HG02840 (cell line): ENCODE measurements around the gene CAV1.

Experiments used
- ATAC-seq: cut with Tn5 transposase; IDR thresholded peaks from one replicate; pipeline ENCODE4 v1.9.1; 2021; ENCODE audit warnings: mild to moderate bottlenecking, moderate library complexity, moderate number of reproducible peaks; ENCODE audit not compliant: unreplicated experiment, low FRiP score

Gene CAV1

DNA sequence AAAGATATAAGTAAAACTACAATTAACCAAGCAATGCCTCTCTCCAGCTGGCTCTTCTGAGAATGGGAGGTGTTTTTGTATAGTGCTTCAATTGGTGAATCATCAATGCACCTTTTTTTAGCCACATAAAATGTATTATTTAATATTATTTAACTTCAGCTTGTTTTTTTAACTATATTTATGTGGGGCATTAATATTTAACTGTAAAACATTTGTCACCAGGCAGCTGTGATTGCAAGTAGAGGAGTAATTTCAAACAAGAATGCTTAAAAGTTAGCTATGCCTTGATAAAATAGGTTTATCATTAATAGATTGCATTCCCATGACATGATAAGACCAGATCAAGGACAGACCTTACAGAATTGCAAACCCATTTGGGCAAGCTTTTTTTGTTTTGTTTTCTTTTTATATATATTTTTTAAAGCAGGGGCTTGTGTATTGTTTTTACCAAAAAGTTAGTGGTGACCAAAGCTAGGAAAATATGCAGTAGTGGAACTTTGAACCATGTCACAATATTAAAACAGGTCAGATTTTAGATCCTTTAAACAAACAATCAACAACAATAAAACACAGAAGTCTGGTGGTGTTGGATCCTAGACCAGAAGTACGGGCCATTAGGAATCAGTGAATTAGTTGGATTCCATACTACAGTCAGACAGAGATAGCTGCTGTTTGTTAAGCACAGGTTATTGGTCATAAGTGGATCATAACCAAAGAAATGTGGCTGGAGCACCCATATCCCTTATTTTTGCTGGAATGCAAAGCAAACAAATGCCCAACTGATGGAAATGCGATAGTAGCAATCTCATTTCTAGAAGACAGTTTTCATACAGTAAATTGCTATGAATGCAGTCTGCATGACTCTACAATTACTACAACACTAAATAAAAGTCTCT is 22.4 kb upstream of the CAV1 start:
- no peak for ATAC-seq

DNA sequence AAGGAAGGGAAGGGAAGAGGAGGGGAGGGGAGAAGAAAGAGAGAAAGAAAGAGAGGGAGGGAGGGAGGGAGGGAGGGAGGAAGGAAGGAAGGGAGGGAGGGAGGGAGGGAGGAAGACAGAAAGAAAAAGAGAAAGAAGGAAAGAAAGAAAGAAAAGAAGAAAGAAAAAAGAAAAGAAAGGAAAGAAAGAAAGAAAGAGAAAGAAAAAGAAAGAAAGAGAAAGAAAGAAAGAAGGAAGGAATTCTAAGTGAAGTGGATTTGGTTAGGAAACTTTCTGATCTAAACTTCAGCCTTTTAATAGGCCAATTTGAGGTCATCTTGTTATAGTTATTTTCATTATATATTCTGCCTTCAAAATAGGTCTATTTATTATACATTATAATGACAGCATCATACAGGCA is 21.0 kb upstream of the CAV1 start:
- no peak for ATAC-seq

DNA sequence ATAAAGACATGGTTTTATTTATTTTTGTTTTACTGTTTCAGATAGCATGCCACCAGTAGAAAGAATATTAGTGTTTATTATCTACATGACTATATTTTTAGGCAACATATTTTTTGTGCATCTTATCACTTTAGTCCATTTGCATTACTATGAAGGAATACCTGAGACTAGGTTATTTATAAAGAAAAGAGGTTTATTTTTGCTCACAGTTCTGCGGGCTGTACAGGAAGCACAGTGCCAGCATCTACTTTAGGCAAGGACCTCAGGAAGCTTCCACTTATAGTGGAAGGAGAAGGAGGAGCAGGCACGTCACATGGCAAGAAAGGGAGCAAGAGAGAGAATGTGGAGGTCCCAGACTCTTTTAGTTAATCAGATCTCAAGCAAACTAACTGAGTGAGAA is 19.6 kb upstream of the CAV1 start:
- no peak for ATAC-seq

DNA sequence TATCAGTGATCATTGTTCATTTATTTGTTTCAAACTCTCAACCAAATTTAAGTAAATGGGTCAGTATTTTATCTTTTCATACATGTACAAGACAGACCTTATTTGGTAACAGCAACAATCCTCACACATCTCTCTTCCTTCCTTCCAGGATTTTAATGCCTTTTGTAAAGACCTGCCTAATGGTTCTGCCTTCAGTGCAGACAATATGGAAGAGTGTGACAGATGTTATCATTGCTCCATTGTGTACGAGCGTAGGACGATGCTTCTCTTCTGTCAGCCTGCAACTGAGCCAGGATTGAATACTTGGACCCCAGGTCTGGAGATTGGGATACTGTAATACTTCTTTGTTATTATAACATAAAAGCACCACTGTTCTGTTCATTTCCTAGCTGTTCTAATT is 19.0 kb upstream of the CAV1 start:
- no peak for ATAC-seq

DNA sequence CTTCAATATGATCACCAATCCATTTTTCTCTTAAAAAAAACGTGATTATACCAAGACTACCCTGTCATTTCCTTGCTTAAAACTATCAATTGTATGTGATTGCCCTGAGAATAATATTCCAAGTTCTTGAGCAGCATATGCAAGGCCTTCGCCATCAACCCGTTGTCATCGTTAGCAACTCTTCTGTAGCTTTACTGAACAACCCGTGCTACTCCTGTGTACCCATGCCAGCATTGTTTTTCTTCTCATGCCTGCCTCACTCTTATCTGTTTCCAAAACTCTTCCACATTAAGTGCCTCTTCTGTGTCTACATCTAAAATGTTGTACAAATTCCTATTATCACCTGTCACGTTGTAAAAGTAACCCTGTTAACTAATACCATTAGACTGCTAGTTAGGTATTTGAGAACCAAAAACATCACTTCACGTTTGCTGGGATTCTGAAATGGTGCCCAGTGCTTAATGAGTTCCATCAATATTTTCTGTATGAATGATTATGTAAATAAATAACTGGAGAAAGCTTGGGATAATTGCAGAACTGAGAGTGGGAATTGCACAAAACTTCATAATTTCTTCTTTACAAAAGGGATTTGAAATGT is 14.8 kb upstream of the CAV1 start:
- ATAC-seq: no peak

DNA sequence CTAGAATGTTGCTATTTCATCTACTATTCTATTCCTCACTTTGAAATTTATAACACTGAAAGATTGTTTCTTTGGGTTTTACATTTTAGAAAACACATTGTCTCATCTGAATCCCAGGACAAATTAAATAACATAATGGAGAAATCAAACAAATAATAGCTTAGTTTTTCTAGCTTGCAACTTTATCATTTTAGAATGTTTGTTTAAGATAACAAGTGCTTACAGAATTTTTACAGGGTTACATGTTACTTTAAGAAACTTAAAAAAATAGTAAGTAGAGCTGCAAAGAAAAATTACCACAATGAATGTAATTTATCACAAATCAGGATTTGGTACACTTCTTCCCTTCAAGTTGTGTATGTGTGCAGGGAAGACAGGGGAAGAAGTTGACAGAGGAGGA is 14.0 kb upstream of the CAV1 start:
- no peak for ATAC-seq

DNA sequence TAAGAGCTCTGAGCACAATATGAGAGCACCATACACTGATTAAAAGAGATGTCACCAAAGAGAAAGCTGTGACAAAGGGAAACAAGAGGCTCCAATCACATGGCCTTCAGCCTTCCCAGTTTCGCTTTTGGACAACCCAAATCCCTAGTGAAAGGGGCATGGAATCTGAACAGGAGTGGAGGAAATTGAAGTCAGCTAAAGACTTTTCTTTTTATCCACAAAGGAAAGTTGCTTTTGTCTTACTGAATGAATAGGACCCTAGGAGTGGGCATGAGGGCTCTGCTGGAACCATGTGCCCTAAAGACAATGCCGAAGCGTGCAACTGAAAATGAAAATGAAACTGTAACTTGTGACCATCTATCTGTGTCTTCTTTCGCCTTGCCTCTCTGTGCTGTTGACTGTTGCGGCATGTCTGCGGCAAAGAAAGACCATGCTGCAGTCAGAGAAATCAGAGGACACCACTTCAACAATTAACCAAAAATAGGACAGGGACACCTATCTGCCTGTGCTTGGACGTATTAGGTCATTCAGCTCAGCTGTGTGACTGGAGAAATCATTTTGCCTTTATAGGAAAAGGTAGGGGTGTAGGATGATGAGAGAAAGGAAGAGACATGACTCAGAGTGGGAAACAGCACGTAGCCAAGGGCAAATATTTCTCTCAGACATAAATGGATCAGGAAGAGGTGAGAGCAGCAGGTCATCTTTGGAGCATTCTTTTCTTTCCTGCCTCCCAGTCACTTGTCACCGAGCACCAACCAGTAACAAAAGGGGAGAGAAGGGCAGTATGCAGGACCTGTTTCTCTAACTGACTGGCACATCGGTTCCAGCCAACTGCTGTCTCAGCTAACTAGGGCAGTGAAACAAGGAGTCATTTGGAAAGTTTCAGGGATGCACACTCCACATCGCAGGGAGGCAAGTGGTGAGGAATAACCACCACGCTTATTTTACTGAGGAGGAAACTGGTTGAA is 13.0 kb upstream of the CAV1 start:
- peak; percentile 92 for ATAC-seq

DNA sequence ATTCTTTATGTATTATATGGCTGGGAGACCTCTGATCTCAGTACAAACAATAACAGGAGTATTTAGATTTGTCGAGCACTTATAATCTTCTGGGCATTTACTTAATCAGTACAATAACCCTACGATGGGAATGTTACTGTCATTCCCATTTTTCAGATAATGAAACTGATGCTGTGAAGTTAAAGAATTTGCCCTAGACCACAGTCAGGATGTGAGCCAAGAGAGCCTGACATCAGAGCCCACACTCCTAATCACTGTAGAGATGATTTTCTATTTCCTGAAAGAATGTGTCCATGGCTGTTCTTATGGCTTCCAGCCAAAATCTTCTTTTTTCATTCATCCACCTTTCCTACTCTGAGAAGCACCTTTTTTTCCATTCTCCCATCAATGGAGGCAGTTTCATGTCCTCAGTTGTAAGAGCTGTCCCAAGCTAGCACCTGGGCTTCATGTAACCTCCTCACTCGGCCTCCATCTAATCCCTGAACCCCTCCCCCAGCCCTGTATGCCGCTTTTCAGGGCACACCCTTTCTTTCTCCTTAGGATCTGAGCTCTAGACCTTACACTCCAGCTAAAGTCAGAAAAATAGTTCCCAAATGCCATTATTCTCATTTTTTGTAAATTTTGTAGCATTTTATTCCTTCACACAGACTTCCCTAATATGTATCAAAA is 12.2 kb upstream of the CAV1 start:
- no peak for ATAC-seq

DNA sequence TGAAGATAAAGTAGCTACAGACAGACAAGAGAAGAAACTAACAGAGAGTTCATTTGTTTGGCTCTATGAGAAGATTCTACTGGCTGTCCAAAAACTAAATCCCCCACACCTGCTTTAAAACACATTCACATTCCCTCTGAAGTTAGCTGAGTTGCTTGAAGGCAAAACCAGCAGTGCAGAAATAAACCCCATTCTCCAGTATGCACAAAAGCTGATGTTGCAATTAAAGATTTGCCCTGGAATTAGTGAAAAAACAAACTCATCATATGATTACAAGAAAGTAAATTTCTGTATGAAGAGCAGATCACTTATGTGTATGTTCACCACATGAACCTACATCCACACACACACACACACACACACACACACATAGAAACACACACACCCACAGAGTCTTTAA is 9.3 kb upstream of the CAV1 start:
- no peak for ATAC-seq

DNA sequence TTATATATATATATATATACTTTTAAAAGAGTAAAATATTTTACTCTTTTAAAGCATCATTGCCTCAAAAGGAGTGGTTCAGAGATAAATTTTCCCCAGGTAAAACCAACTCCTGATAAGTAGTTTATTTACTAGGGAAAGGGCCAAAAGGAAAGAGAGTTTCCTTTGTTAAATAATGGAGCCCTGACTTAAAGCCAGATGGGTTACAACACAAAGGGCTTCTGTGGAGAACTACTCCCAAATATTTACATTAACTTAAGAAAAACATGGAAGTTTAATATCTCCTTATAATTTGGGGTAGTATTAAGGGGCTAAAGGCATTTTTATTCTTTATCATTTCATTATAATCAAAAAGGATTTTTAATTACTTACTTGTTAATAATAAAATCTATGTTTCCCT is 8.5 kb upstream of the CAV1 start:
- no peak for ATAC-seq

DNA sequence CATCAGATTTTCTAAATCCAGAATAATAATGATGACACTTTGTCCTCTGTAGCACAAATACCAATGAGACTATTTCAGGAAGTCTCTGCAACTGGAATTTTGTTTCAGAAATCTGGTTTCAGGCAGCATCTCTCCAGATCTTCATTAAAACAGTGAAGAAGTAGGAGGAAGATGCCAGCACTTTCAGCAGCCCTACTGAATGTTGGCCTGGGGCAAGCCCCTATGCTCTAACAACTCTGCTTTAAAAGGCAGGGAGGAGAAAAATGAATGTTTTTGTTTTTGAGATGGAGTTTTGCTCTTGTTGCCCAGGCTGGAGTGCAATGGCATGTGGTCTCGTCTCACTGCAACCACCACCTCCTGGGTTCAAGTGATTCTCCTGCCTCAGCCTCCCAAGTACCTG is 7.2 kb upstream of the CAV1 start:
- ATAC-seq: no peak

DNA sequence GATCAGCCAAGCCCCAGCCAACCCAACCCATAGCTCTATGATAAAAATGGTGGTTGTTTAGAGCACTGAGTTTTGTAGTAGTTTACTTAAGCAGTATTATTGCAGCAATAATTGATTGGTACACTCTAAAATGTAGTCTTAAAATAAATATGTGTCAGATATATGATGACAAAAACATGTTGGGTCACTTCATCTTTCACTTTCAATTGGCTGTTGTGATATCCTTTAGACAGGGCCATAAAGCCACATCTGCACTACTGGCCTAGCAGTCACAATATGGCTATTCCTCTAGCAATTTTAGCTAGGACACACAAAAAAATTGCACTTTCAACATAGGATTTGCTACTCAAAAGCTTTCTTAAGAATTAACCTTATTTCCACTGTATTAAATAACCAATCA is 5.9 kb upstream of the CAV1 start:
- ATAC-seq: no peak

DNA sequence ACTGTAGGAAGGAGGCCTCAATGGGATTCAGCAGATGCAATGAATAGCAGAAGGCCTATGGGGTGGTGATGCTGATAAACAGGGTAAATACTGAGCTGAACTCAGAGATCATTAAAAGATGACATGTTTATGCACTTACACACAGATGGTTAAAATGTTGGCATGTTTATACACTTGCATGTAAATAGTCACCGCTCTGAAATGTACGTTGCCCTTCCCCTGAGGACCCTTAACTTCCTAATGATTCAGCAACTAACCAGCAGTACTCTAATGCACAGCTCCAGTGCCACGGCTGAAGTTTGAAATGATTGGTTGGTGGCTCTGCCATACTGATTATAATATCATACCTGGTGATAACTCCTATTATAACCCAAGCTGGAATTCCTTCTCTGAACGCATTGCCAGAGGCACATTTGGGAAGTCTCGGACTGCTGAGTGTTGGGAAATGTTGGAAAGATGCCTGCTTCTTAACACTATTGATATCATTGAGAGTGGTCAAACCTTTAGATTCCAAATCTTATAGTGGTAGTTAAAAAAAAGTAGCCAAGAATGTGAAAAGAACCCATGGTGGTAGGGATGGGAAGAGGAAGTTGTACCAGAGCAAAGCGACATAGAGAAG is 3.7 kb upstream of the CAV1 start:
- no peak for ATAC-seq

DNA sequence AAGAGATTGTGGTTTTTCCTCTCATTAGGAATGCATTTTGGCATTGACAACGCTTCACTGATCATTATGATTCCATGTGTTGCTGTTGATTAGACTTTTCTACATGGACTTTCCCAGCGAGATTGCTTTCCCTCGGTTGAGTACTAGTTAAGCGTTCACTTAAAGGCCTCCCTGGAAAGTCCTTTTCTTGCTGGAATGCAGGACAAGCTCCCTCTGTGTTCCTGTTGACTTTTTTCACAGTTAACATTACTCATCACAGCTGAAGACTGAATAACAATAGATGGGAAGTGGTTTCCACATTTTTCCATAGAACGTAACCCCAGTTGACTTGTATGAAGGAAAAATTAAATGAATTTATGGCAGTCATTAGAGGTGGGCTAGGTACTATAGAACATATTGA is 2.6 kb upstream of the CAV1 start:
- ATAC-seq: no peak

DNA sequence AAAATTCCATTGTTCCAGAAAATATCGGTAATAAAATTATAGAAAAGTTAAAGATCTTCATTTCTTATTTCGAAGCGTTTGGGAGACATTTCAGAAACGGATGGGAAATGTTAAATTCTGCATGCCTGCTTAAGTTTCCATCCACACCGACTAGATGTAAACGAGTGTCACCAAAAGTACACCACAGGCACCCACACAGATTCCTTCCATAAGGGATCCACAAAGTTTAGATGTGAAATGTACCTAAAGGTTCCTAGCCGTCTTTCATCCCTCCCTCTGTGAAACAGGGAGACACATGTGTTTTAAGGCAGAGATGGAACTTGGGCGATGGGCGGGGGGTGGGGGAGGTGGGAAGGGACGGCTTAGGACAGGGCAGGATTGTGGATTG is 621 bp upstream of the CAV1 start:
- ATAC-seq: no peak

DNA sequence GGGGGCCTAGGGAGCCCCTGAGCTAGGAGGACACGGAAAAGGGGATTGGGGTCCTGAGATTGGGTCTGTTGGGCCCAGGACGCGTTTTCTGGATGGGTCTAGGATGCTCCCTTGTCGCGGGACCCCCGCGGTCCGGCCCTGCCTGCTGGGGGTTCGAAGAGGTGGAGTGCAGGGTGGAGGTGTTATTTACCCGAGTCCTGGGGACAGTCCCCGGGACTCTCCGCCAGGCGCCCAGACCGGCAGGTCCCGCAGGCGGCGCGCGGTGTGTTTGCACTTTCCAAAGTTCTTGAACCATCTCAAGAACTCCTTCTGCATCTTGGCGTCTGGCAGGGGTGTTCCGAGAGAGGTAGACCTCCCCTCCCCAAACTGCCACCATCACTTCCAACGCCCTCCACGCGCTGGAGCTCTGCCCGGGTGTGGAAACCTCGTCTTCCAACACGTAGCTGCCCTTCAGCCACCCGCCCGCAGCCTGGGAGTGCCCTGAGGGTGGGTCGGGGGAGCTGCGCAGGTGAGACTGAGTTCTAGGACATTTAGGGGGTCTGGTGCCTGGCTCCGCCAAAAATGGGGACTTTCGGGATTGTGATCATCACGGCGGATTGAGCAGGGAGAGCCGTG is 569 bp downstream of the CAV1 start:
- ATAC-seq: peak; percentile 44

DNA sequence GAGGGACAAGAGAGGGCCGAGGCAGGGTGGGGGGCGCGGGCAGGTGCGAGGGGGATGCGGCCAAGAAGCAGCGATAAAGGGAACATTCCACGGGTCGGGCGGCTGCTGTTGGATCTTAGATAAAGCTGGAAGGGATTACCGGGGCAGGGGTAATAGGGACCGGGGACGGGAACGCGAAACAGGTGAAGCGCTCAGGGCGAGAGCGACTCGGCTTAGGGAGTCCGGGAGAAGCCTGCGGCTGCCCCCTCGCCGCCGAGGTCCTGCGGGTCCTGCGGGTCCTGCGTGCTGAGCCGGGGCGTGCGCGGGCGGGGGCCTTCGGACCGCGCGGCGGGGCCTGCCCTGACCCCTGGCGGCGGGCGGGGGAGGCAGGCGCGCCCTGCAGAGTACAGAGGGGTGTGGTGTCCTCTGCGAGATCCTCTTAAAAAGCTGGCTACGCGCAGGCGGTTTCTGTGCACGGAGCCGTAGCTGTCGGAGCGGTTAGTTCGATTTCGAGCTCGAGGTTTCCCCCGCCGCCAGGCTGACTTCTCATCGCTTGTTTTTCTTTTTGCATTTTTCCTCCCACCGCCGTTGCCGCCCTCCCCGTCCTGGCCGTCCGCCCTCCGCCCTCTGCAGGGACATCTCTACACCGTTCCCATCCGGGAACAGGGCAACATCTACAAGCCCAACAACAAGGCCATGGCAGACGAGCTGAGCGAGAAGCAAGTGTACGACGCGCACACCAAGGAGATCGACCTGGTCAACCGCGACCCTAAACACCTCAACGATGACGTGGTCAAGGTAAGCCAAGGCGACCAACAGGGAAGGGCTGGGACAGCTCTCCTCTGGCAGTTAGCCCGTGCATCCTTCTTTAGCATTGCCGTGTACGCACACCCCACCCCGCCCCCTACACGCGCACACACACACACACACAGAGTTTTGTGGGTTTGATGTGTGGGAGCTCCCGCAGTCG is 1.4 kb downstream of the CAV1 start:
- ATAC-seq: peak; percentile 90

DNA sequence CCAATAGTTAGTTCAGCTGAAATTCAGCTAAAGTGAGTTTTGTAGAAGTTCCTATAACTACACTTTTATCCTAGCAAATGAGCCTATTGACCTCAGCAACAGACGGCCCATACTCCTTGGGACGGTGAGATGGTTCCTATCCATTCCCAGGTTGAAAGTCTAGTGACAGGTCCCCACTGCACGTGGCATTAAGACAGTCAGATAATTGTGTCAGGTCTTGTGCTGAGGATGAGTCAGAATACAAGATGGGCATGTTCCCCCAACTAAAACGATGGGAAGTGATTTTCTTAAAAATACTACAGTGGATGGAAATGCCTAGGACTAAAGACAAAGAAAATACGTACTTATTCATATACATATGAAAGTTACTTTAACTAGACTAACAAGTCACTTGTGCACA is 2.1 kb downstream of the CAV1 start:
- no peak for ATAC-seq

DNA sequence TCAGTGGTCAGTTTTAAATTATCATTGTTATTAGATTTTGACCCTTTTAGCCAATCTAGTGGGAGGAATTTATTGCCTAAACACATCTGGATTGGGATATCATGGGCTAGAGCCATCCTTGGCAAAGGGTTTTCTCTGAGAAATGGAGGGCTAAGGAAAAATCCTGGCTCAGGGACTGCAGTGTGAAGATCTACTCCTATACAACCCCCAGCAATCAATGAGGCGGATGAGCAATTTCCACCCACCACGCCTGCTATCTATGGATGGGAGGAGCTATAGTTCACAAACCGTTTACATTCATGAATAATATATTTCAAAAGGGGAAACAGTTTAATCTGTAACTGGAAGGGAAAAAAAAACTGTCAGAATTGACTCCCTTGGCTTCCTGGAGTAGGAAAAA is 2.7 kb downstream of the CAV1 start:
- no peak for ATAC-seq
